Lower leg skin (tissue), 3 donors: Measurements from ENCODE around the gene GOLGA5.

Experiments
- POLR2A ChIP-seq, 2 donors: fragments of 450-650 bp; IDR thresholded peaks; one replicate each; pipeline ENCODE4 v1.6.1; 2016 to 2017; ENCODE audit warnings: antibody characterized with exemption in 2 of 2, mild to moderate bottlenecking in 1 of 2, moderate library complexity in 1 of 2
- TF ChIP-seq, protein P1 (sequence below), 3 donors: fragments of 450-650 bp; IDR thresholded peaks; one replicate each; pipeline ENCODE4 v1.5.1; 2016; ENCODE audit warnings: antibody characterized with exemption in 3 of 3, mild to moderate bottlenecking in 3 of 3, moderate library complexity in 2 of 3

GRCh38 chr14:92866181-92866752 lies 72.2 kb downstream of the GOLGA5 start:
- TF ChIP-seq, protein P1, sequence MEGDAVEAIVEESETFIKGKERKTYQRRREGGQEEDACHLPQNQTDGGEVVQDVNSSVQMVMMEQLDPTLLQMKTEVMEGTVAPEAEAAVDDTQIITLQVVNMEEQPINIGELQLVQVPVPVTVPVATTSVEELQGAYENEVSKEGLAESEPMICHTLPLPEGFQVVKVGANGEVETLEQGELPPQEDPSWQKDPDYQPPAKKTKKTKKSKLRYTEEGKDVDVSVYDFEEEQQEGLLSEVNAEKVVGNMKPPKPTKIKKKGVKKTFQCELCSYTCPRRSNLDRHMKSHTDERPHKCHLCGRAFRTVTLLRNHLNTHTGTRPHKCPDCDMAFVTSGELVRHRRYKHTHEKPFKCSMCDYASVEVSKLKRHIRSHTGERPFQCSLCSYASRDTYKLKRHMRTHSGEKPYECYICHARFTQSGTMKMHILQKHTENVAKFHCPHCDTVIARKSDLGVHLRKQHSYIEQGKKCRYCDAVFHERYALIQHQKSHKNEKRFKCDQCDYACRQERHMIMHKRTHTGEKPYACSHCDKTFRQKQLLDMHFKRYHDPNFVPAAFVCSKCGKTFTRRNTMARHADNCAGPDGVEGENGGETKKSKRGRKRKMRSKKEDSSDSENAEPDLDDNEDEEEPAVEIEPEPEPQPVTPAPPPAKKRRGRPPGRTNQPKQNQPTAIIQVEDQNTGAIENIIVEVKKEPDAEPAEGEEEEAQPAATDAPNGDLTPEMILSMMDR (IDR thresholded peaks at IDR 0.05) = no peak
- TF ChIP-seq POLR2A (IDR thresholded peaks at IDR 0.05) = no peak
